ENCODE measurements around the gene LCE5A.
A peak's percentile ranks its signal among the peaks of the same experiment; 100 is the strongest.

The LCE5A gene

GRCh38 chr1:152497273-152497672 is 13.3 kb upstream of the LCE5A start:
- TF ChIP-seq, protein P1, sequence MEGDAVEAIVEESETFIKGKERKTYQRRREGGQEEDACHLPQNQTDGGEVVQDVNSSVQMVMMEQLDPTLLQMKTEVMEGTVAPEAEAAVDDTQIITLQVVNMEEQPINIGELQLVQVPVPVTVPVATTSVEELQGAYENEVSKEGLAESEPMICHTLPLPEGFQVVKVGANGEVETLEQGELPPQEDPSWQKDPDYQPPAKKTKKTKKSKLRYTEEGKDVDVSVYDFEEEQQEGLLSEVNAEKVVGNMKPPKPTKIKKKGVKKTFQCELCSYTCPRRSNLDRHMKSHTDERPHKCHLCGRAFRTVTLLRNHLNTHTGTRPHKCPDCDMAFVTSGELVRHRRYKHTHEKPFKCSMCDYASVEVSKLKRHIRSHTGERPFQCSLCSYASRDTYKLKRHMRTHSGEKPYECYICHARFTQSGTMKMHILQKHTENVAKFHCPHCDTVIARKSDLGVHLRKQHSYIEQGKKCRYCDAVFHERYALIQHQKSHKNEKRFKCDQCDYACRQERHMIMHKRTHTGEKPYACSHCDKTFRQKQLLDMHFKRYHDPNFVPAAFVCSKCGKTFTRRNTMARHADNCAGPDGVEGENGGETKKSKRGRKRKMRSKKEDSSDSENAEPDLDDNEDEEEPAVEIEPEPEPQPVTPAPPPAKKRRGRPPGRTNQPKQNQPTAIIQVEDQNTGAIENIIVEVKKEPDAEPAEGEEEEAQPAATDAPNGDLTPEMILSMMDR (IDR thresholded peaks at IDR 0.05; ENCODE audit: low read depth, low read length): peak; percentile 66
- no peak for TF ChIP-seq POLR2A (IDR thresholded peaks at IDR 0.05; ENCODE audit: extremely low read depth, insufficient read length)
- peak; percentile 38 for DNase-seq (ENCODE audit: low read depth)
- no peak overlapping the region for H3K4me3 ChIP-seq (ENCODE audit: low read depth, low read length)

- TF ChIP-seq, protein P1 (IDR thresholded peaks at IDR 0.05; ENCODE audit: low read depth, low read length): no peak
- TF ChIP-seq POLR2A (IDR thresholded peaks at IDR 0.05; ENCODE audit: extremely low read depth, insufficient read length): no peak
- TF ChIP-seq MYC (IDR thresholded peaks at IDR 0.05; ENCODE audit: low read depth, low read length): no peak
- no peak for TF ChIP-seq MAX (IDR thresholded peaks at IDR 0.05; ENCODE audit: low read depth, low read length)
- no peak for DNase-seq (ENCODE audit: low read depth)
- no peak overlapping the region for H3K4me3 ChIP-seq (ENCODE audit: low read depth, low read length)
Measured at GRCh38 chr1:152501704-152502103, 8.9 kb upstream of the LCE5A start.

- DNase-seq (ENCODE audit: low read depth): no peak
- H3K4me3 ChIP-seq (ENCODE audit: low read depth, low read length): no peak overlapping the region
- TF ChIP-seq MYC (IDR thresholded peaks at IDR 0.05; ENCODE audit: low read depth, low read length): no peak
- TF ChIP-seq, protein P1 (IDR thresholded peaks at IDR 0.05; ENCODE audit: low read depth, low read length): no peak
- no peak for TF ChIP-seq POLR2A (IDR thresholded peaks at IDR 0.05; ENCODE audit: extremely low read depth, insufficient read length)
- TF ChIP-seq MAX (IDR thresholded peaks at IDR 0.05; ENCODE audit: low read depth, low read length): no peak
Measured at GRCh38 chr1:152502496-152503180, 8.0 kb upstream of the LCE5A start.

- DNase-seq (ENCODE audit: low read depth): no peak
- no peak overlapping the region for H3K4me3 ChIP-seq (ENCODE audit: low read depth, low read length)
- TF ChIP-seq, protein P1 (IDR thresholded peaks at IDR 0.05; ENCODE audit: low read depth, low read length): no peak
- no peak for TF ChIP-seq MAX (IDR thresholded peaks at IDR 0.05; ENCODE audit: low read depth, low read length)
- no peak for TF ChIP-seq MYC (IDR thresholded peaks at IDR 0.05; ENCODE audit: low read depth, low read length)
- TF ChIP-seq POLR2A (IDR thresholded peaks at IDR 0.05; ENCODE audit: extremely low read depth, insufficient read length): no peak
Measured at GRCh38 chr1:152505083-152505482, 5.5 kb upstream of the LCE5A start.

GRCh38 chr1:152506899-152507498 is 3.6 kb upstream of the LCE5A start:
- TF ChIP-seq, protein P1 (IDR thresholded peaks at IDR 0.05; ENCODE audit: low read depth, low read length): no peak
- no peak for TF ChIP-seq MAX (IDR thresholded peaks at IDR 0.05; ENCODE audit: low read depth, low read length)
- no peak for TF ChIP-seq POLR2A (IDR thresholded peaks at IDR 0.05; ENCODE audit: extremely low read depth, insufficient read length)
- no peak for TF ChIP-seq MYC (IDR thresholded peaks at IDR 0.05; ENCODE audit: low read depth, low read length)
- DNase-seq (ENCODE audit: low read depth): no peak
- H3K4me3 ChIP-seq (ENCODE audit: low read depth, low read length): no peak overlapping the region

Measured in NB4 (cell line).